ENCODE measurements around the gene AATF. TPM values are rescaled to one million over a fixed set of nuclear protein-coding genes. Genes with fewer than 3 reads are reported as not detected.

The AATF gene
- total RNA-seq, 4 donors from 2014 or later, result 26.9 to 57.8 (median 35.4) TPM

DNA sequence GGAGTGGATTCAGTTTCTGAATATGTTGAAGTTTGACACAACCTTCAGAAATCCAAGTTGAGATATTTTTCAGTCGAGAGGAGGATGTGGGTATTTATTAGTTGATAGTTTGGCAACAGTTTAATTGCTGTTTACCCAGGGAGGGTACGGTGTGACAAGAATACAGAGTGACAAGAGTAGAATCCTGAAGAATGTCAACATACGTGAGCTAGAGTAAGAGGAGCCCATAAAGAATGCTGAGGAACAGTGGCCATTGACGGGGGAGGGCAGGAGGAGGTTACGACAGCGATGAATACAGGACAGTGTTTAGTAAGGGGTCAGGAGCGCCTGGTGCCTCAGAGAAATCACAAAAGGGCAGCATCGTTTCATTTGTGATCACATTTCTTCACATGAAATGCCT is 76.5 kb downstream of the AATF start:
- H3K9me3 ChIP-seq, result no peaks in the 10 kb centered on the region
- H3K27me3 ChIP-seq, result no peaks in the 10 kb centered on the region
- no peaks in the 10 kb centered on the region for H3K4me1 ChIP-seq
- H3K27ac ChIP-seq, result no peak overlapping the region
- no peak overlapping the region for H3K4me3 ChIP-seq
- H3K36me3 ChIP-seq, result peaks cover 0 to 21% (median 0%) of the 10 kb centered on the region in 3 donors
- TF ChIP-seq POLR2A (IDR thresholded peaks at IDR 0.05), result no peak
- TF ChIP-seq, protein P1, sequence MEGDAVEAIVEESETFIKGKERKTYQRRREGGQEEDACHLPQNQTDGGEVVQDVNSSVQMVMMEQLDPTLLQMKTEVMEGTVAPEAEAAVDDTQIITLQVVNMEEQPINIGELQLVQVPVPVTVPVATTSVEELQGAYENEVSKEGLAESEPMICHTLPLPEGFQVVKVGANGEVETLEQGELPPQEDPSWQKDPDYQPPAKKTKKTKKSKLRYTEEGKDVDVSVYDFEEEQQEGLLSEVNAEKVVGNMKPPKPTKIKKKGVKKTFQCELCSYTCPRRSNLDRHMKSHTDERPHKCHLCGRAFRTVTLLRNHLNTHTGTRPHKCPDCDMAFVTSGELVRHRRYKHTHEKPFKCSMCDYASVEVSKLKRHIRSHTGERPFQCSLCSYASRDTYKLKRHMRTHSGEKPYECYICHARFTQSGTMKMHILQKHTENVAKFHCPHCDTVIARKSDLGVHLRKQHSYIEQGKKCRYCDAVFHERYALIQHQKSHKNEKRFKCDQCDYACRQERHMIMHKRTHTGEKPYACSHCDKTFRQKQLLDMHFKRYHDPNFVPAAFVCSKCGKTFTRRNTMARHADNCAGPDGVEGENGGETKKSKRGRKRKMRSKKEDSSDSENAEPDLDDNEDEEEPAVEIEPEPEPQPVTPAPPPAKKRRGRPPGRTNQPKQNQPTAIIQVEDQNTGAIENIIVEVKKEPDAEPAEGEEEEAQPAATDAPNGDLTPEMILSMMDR (IDR thresholded peaks at IDR 0.05), result no peak
- no peak for DNase-seq

DNA sequence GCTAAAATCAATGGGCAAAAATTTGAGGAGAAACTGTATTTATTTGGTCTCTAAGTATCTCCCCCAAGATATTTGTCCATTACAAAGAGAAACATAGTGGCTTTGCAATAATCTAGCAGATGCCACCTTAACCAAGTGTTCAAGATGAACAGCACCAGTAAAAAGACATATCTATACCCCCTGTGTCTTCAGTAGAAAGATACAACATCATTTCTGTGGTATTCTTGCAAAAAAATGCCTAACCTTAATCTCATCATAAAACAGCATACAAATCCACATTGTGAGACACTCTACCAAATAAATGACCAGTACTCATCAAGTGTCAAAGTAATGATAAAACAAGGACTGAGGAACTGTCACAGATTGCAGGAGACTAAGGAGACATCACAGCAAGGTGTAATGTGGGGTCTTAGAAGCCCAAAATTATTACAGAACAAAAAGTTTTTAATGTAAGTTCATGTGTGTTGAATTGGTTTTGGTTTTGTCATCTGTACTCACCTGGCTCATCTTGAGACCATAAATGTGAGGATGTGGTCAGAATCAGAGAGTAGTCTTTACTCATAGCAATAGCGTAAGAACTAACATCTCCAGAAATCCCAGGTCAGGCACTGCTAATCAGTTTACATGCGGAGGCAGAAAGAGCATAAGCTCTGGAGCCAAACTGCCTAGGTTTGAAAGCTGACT is 77.2 kb downstream of the AATF start:
- no peak for TF ChIP-seq POLR2A (IDR thresholded peaks at IDR 0.05)
- TF ChIP-seq, protein P1 (IDR thresholded peaks at IDR 0.05), result no peak
- no peaks in the 10 kb centered on the region for H3K27me3 ChIP-seq
- no peaks in the 10 kb centered on the region for H3K9me3 ChIP-seq
- DNase-seq, result no peak
- H3K36me3 ChIP-seq, result peaks cover 0 to 16% (median 0%) of the 10 kb centered on the region in 3 donors
- H3K27ac ChIP-seq, result no peak overlapping the region
- no peak overlapping the region for H3K4me3 ChIP-seq
- H3K4me1 ChIP-seq, result no peaks in the 10 kb centered on the region

DNA sequence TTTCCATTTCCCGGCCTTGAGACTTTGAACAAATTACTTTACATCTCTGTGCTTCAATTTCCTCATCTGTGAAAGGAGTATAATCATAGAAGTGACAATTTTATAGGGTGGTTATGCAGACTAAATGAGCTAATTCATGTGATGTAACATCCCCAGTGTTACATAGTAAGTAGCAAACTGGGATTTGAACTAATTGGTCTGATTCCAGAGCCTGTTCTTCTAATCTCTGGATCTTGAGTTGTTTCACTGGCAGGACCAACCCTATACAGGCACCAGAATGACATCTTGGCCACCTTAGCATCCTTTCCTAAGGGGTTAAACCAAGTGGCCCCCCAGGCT is 77.7 kb downstream of the AATF start:
- DNase-seq, result no peak
- no peak for TF ChIP-seq POLR2A (IDR thresholded peaks at IDR 0.05)
- TF ChIP-seq, protein P1 (IDR thresholded peaks at IDR 0.05), result no peak

DNA sequence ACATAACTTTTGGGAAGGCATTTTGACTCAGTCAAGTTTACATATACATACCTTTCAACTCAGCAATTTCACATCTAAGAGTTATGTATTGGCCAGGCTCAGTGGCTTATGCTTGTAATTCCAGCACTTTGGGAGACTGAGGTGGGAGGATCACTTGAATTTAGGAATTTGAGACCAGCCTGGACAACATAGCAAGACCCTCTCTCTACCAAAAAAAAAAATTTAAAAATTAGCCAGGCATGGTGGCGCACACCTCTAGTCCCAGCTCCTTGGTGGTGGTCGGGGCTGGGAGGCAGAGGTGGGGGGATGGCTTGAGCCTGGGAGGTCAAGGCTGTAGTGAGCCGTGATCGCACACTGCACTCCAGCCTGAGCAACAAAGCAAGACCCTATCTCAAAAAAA is 79.3 kb downstream of the AATF start:
- TF ChIP-seq POLR2A (IDR thresholded peaks at IDR 0.05), result no peak
- TF ChIP-seq, protein P1 (IDR thresholded peaks at IDR 0.05), result no peak

More for the DNA sequence above, 77.7 kb downstream of the AATF start:
- no peak overlapping the region for H3K4me3 ChIP-seq
- H3K9me3 ChIP-seq, result no peaks in the 10 kb centered on the region
- H3K27ac ChIP-seq, result no peak overlapping the region
- no peaks in the 10 kb centered on the region for H3K27me3 ChIP-seq
- H3K4me1 ChIP-seq, result no peaks in the 10 kb centered on the region
- peaks cover 0 to 12% (median 0%) of the 10 kb centered on the region in 3 donors for H3K36me3 ChIP-seq

GRCh38 chr17:37031493-37032083 is 82.8 kb downstream of the AATF start:
- Histone ChIP-seq H3K36me3 (peaks cover 0 to 8% (median 0%) of the 10 kb centered on the region in 3 donors), H3K9me3 (no peaks in the 10 kb centered on the region), H3K27ac (peak overlapping the region in 1 of 4 donors; percentile 12), H3K27me3 (no peaks in the 10 kb centered on the region), H3K4me3 (no peak overlapping the region), H3K4me1 (no peaks in the 10 kb centered on the region)
- no peak for DNase-seq
- TF ChIP-seq POLR2A (IDR thresholded peaks at IDR 0.05), result no peak
- TF ChIP-seq, protein P1 (IDR thresholded peaks at IDR 0.05), result no peak

More for the DNA sequence above, 79.3 kb downstream of the AATF start:
- Histone ChIP-seq H3K4me1 (no peaks in the 10 kb centered on the region), H3K4me3 (no peak overlapping the region), H3K27me3 (no peaks in the 10 kb centered on the region), H3K9me3 (no peaks in the 10 kb centered on the region), H3K27ac (no peak overlapping the region), H3K36me3 (peaks cover 0 to 8% (median 0%) of the 10 kb centered on the region in 3 donors)
- no peak for DNase-seq

Data from Peyer's patch (tissue), 4 donors.